ENCODE measurements around the gene GID4.

Gene GID4

GRCh38 chr17:18105595-18105994, 66.4 kb downstream of the GID4 start:
- DNase-seq = no peak

GRCh38 chr17:18106211-18106610, 67.0 kb downstream of the GID4 start:
- no peak for DNase-seq

- peak; percentile 41 for DNase-seq
Observed at GRCh38 chr17:18107061-18107790, 68.0 kb downstream of the GID4 start.

GRCh38 chr17:18107971-18108370, 68.8 kb downstream of the GID4 start:
- DNase-seq = no peak

GRCh38 chr17:18108401-18109312, 69.4 kb downstream of the GID4 start, which contains the start of gene MYO15A:
TSS of gene MYO15A (plus strand) at chr17:18108756. CDS start at chr17:18118801, 10,045 bp downstream.
- DNase-seq = no peak

- no peak for DNase-seq
Observed at GRCh38 chr17:18109935-18110485, 70.8 kb downstream of the GID4 start.

GRCh38 chr17:18110636-18111145, 71.5 kb downstream of the GID4 start:
- no peak for DNase-seq

GRCh38 chr17:18111330-18111971, 72.2 kb downstream of the GID4 start:
- DNase-seq = no peak

- no peak for DNase-seq
Observed at GRCh38 chr17:18115517-18115916, 76.3 kb downstream of the GID4 start.

GRCh38 chr17:18116078-18116477, 76.9 kb downstream of the GID4 start:
- no peak for DNase-seq

- no peak for DNase-seq
Observed at GRCh38 chr17:18117533-18117932, 78.3 kb downstream of the GID4 start.

Data from NCI-H2171 treated with DMSO at 0.1 percent for 48 hours (cell line).